NB4 (cell line): ENCODE data around the gene CHCHD4.

Experiments
- POLR2A ChIP-seq: IDR thresholded peaks from 2 replicates; pipeline ENCODE4 v1.6.1; 2011; ENCODE audit warnings: mild to moderate bottlenecking; ENCODE audit not compliant: insufficient read length; ENCODE audit errors: extremely low read depth
- TF ChIP-seq, protein P1 (sequence below): IDR thresholded peaks from one replicate; pipeline ENCODE4 v1.5.1; 2012; ENCODE audit warnings: low read depth, low read length
- TF ChIP-seq, protein P2 (sequence below): IDR thresholded peaks from 2 replicates; pipeline ENCODE4 v1.6.1; 2011; ENCODE audit warnings: low read depth, low read length

DNA sequence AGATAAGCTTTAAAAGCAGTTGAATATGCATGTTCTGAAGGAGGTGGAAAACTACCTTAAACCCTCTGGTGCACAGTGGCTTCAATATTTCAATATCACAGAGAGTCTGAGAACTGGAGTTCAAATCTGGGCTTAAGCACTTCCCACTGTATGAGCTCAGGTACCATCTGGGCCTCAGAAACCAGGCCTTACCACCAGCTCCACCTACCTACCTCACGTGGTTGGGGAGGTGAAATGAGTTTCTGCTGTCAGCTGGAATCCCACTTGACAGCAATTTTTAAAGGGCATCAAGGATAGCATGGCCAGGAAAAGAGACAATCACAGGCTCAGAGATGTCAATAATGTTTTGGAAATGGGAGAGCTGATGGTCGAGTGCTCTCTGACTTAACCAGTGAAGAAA lies 5.0 kb downstream of the CHCHD4 start:
- TF ChIP-seq, protein P1, sequence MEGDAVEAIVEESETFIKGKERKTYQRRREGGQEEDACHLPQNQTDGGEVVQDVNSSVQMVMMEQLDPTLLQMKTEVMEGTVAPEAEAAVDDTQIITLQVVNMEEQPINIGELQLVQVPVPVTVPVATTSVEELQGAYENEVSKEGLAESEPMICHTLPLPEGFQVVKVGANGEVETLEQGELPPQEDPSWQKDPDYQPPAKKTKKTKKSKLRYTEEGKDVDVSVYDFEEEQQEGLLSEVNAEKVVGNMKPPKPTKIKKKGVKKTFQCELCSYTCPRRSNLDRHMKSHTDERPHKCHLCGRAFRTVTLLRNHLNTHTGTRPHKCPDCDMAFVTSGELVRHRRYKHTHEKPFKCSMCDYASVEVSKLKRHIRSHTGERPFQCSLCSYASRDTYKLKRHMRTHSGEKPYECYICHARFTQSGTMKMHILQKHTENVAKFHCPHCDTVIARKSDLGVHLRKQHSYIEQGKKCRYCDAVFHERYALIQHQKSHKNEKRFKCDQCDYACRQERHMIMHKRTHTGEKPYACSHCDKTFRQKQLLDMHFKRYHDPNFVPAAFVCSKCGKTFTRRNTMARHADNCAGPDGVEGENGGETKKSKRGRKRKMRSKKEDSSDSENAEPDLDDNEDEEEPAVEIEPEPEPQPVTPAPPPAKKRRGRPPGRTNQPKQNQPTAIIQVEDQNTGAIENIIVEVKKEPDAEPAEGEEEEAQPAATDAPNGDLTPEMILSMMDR = no peak
- TF ChIP-seq POLR2A = no peak
- TF ChIP-seq, protein P2, sequence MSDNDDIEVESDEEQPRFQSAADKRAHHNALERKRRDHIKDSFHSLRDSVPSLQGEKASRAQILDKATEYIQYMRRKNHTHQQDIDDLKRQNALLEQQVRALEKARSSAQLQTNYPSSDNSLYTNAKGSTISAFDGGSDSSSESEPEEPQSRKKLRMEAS = no peak
